Left lung (tissue), 10 donors: ENCODE measurements around the gene POMC. TPM values are rescaled to one million over a fixed set of nuclear protein-coding genes. Genes with fewer than 3 reads are reported as not detected.
A peak's percentile ranks its signal among the peaks of the same experiment; 100 is the strongest.

Source experiments
- ATAC-seq: fragments of 200-7000 bp; cut with Tn5 transposase; one replicate; pipeline ENCODE4 v1.9.1; 2020; ENCODE audit warnings: moderate library complexity
- DNase-seq, 4 donors: peaks; one replicate each; pipeline ENCODE4 v3.0.0-alpha.2; 2013 to 2020
- H3K27ac ChIP-seq, 2 donors: fragments of 200-600 bp; sonication (generic) in 1 of 2; one replicate each; pipeline versions ENCODE4 v1.5.0 to v1.8.0; 2020 to 2021
- H3K27me3 ChIP-seq, 2 donors: fragments of 200-600 bp; sonication (generic) in 1 of 2; one replicate each; pipeline versions ENCODE4 v1.5.0 to v1.8.0; 2020 to 2021
- H3K36me3 ChIP-seq, 2 donors: fragments of 200-600 bp; sonication (generic) in 1 of 2; one replicate each; pipeline versions ENCODE4 v1.5.0 to v1.8.0; 2020 to 2021
- H3K4me1 ChIP-seq, 2 donors: fragments of 200-600 bp; one replicate each; pipeline ENCODE4 v1.8.0; 2021
- H3K4me3 ChIP-seq, 2 donors: fragments of 200-600 bp; sonication (generic) in 1 of 2; one replicate each; pipeline versions ENCODE4 v1.5.0 to v1.8.0; 2020 to 2021; ENCODE audit warnings: mild to moderate bottlenecking in 1 of 2
- H3K9me3 ChIP-seq, 2 donors: fragments of 200-600 bp; sonication (generic) in 1 of 2; one replicate each; pipeline versions ENCODE4 v1.5.0 to v1.8.0; 2020 to 2021
- CTCF ChIP-seq, 2 donors: fragments of 200-600 bp; sonication (generic) in 1 of 2; IDR thresholded peaks; one replicate each; pipeline versions ENCODE4 v1.5.0 to v1.8.0; 2021; ENCODE audit warnings: antibody characterized with exemption in 2 of 2
- intact Hi-C, 2 donors: fragments of 100-400 bp; cut with DNase I; formaldehyde crosslinking; loops; one replicate each; pipeline versions ENCODE4 v1.11.2 to v1.14.2; 2022
- polyA plus RNA-seq, 6 donors: library from polyadenylated mRNA; unstranded; fragments of 120-200 nt; gene quantifications; one replicate each; pipeline ENCODE4 v1.2.1, GENCODE V29; 2013; ENCODE audit not compliant: insufficient read length in 6 of 6
- total RNA-seq, 2 donors: library from RNA; stranded (reverse); fragmentation: NEBNext Ultra II Directional; extraction: Animal tissue kit (Norgen Biotek cat#: 25700); gene quantifications; one replicate each; pipeline ENCODE4 v1.2.1, GENCODE V29; 2021
- donor health status: DM: no; HTN: yes; CAD: no.
- donor health status: DM: no; HTN: no; CAD: no.

POMC gene
- total and polyA plus RNA-seq, 8 donors = 0.74 to 3.7 (median 1.8) TPM

GRCh38 chr2:25132693-25133092 is 35.7 kb downstream of the POMC start:
- peaks cover 0 to 11% of the 10 kb centered on the region in 2 donors for H3K4me1 ChIP-seq
- DNase-seq (no peak), ATAC-seq (no peak)
- TF ChIP-seq CTCF (IDR thresholded peaks at IDR 0.05) = no peak
- no peaks in the 10 kb centered on the region for H3K9me3 ChIP-seq
- intact Hi-C loops = no loop called here
- peaks cover 0 to 49% of the 10 kb centered on the region in 2 donors for H3K27me3 ChIP-seq
- no peak overlapping the region for H3K27ac ChIP-seq
- no peaks in the 10 kb centered on the region for H3K36me3 ChIP-seq
- H3K4me3 ChIP-seq = no peak overlapping the region

GRCh38 chr2:25132299-25132635 is 36.1 kb downstream of the POMC start:
- no peak overlapping the region for H3K27ac ChIP-seq
- no peaks in the 10 kb centered on the region for H3K36me3 ChIP-seq
- no peak for ATAC-seq
- H3K4me1 ChIP-seq = peaks cover 0 to 11% of the 10 kb centered on the region in 2 donors
- intact Hi-C loops = no loop called here
- no peak for DNase-seq
- peak overlapping the region in 1 of 2 donors; percentile 29 for H3K4me3 ChIP-seq
- no peaks in the 10 kb centered on the region for H3K9me3 ChIP-seq
- no peak for TF ChIP-seq CTCF (IDR thresholded peaks at IDR 0.05)
- peaks cover 0 to 49% of the 10 kb centered on the region in 2 donors for H3K27me3 ChIP-seq

- Histone ChIP-seq H3K36me3 (no peaks in the 10 kb centered on the region), H3K9me3 (no peaks in the 10 kb centered on the region), H3K27me3 (peaks cover 0 to 49% of the 10 kb centered on the region in 2 donors), H3K4me1 (peaks cover 0 to 11% of the 10 kb centered on the region in 2 donors), H3K27ac (no peak overlapping the region), H3K4me3 (peak overlapping the region in 1 of 2 donors; percentile 29)
- DNase-seq (peak in 1 of 4 donors; percentile 83), ATAC-seq (peak; percentile 69)
- TF ChIP-seq CTCF (IDR thresholded peaks at IDR 0.05) = no peak
- intact Hi-C loops = no loop called here
Observed at GRCh38 chr2:25131567-25132298, 36.6 kb downstream of the POMC start.

- Histone ChIP-seq H3K4me3 (peak overlapping the region in 1 of 2 donors; percentile 29), H3K27me3 (peaks cover 0 to 49% of the 10 kb centered on the region in 2 donors), H3K36me3 (no peaks in the 10 kb centered on the region), H3K27ac (no peak overlapping the region), H3K4me1 (peaks cover 0 to 11% of the 10 kb centered on the region in 2 donors), H3K9me3 (no peaks in the 10 kb centered on the region)
- no peak for ATAC-seq
- no peak for TF ChIP-seq CTCF (IDR thresholded peaks at IDR 0.05)
- intact Hi-C loops = no loop called here
- DNase-seq = peak in 1 of 4 donors; percentile 44
Observed at GRCh38 chr2:25131253-25131566, 37.2 kb downstream of the POMC start.

GRCh38 chr2:25129901-25130520 is 38.4 kb downstream of the POMC start:
- intact Hi-C loops = loop anchor here in 1 of 2 donors (5.0 kb wide), 1 partner anchor 153 kb away; no protein-coding TSS in a partner anchor
- TF ChIP-seq CTCF (IDR thresholded peaks at IDR 0.05) = no peak
- H3K4me3 ChIP-seq = no peak overlapping the region
- H3K36me3 ChIP-seq = no peaks in the 10 kb centered on the region
- H3K9me3 ChIP-seq = no peaks in the 10 kb centered on the region
- no peak overlapping the region for H3K27ac ChIP-seq
- ATAC-seq (no peak), DNase-seq (peak in 1 of 4 donors; percentile 50)
- peaks cover 0 to 49% of the 10 kb centered on the region in 2 donors for H3K27me3 ChIP-seq
- H3K4me1 ChIP-seq = peaks cover 0 to 11% of the 10 kb centered on the region in 2 donors
